Common myeloid progenitor, CD34-positive (primary cell): ENCODE results near the gene FCAR.
"Not testable (repeated sequence)": the region's sequence is repeated elsewhere in the genome, so short reads cannot be mapped to it uniquely, and the experiment has no call there.

ENCODE experiments used
- CTCF ChIA-PET: fragments of 350-600 bp; sonication (Branson Sonifier 250); formaldehyde crosslinking; loops from one replicate; lab custom pipeline; 2021; ENCODE audit warnings: antibody characterized with exemption; lab: Charles Lee
- POLR2A ChIA-PET: fragments of 350-600 bp; sonication (Branson Sonifier 250); formaldehyde crosslinking; loops from one replicate; lab custom pipeline; 2021; ENCODE audit warnings: antibody characterized with exemption; lab: Charles Lee
- DNase-seq, 3 donors: peaks; one replicate each; pipeline versions ENCODE4 v3.0.0 to v3.0.0-alpha.2; 2013
- H3K27ac ChIP-seq, 2 experiments: 1 replicate in 1 of 2; 2 replicates in 1 of 2; pipeline ENCODE4 v1.7.0; 2013; ENCODE audit warnings: inconsistent platforms in 2 of 2, low read length in 2 of 2, mild to moderate bottlenecking in 2 of 2, low read depth in 1 of 2, moderate library complexity in 1 of 2; ENCODE audit not compliant: severe bottlenecking in 2 of 2, insufficient read depth in 1 of 2, poor library complexity in 1 of 2
- H3K27me3 ChIP-seq, 5 experiments: replicated peaks in 2 of 5; 1 replicate in 3 of 5; 2 replicates in 2 of 5; pipeline versions ENCODE4 v1.6.1 to v1.7.0; 2013; ENCODE audit warnings: low read length in 4 of 5, mild to moderate bottlenecking in 2 of 5, moderate library complexity in 2 of 5, inconsistent platforms in 1 of 5; ENCODE audit not compliant: insufficient read depth in 5 of 5, control insufficient read depth in 4 of 5
- H3K36me3 ChIP-seq, 4 experiments: 1 replicate in 2 of 4; 2 replicates in 2 of 4; pipeline versions ENCODE4 v1.6.1 to v1.7.0; 2013; ENCODE audit warnings: low read length in 3 of 4, control low read depth in 1 of 4, mild to moderate bottlenecking in 1 of 4; ENCODE audit not compliant: control insufficient read depth in 4 of 4, insufficient read depth in 4 of 4
- H3K4me1 ChIP-seq, 4 experiments: 1 replicate in 3 of 4; 2 replicates in 1 of 4; pipeline versions ENCODE4 v1.6.1 to v1.7.1; 2013; ENCODE audit warnings: low read length in 3 of 4, mild to moderate bottlenecking in 3 of 4, control low read depth in 1 of 4, inconsistent platforms in 1 of 4, moderate library complexity in 1 of 4; ENCODE audit not compliant: control insufficient read depth in 4 of 4, insufficient read depth in 4 of 4; ENCODE audit errors: control extremely low read depth in 1 of 4
- H3K4me3 ChIP-seq, 7 experiments: 1 replicate in 4 of 7; 2 replicates in 3 of 7; pipeline versions ENCODE4 v1.5.1 to v1.7.0; 2013; ENCODE audit warnings: mild to moderate bottlenecking in 7 of 7, low read length in 6 of 7, moderate library complexity in 6 of 7, inconsistent platforms in 2 of 7, low read depth in 2 of 7, control low read depth in 1 of 7; ENCODE audit not compliant: insufficient read depth in 4 of 7, control insufficient read depth in 1 of 7; ENCODE audit errors: extremely low read depth in 1 of 7
- H3K9me3 ChIP-seq, 5 experiments: 1 replicate in 4 of 5; 2 replicates in 1 of 5; pipeline versions ENCODE4 v1.6.1 to v1.7.1; 2013; ENCODE audit warnings: low read length in 4 of 5, mild to moderate bottlenecking in 2 of 5, inconsistent platforms in 1 of 5, low read depth in 1 of 5, moderate library complexity in 1 of 5; ENCODE audit not compliant: control insufficient read depth in 4 of 5, insufficient read depth in 2 of 5; ENCODE audit errors: control extremely low read depth in 1 of 5
- WGBS: methylation state at CpG from one replicate; pipeline ENCODE4 v1.1.5; 2013; ENCODE audit not compliant: insufficient coverage; 5-methylcytosine and 5-hydroxymethylcytosine counted together

FCAR gene

DNA sequence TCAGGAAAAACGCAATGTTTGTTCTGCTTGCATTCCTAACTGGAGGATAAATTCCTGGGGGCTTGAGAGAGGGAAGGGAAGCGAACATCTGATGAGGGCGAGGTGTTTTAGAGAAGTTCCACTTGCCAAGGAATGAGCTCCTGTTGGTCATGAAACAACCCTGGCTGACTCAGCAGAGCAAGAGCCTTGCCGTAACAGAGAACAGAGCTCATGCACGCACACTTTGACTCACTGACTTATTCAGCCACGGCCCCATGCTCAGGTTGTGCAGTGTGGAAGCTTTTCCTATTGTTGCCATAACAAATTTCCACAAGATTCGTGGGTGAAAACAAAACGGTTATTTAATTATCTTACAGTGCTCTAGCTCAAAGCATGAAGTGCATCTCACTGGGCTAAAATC is 30.9 kb upstream of the FCAR start:
- DNase-seq, H3K27ac ChIP-seq, H3K4me1 ChIP-seq, H3K27me3 ChIP-seq, POLR2A ChIA-PET, CTCF ChIA-PET, H3K4me3 ChIP-seq, H3K9me3 ChIP-seq, H3K36me3 ChIP-seq: not testable (repeated sequence)
- WGBS, result 79% methylated on average over 3 of the region's 8 CpGs

DNA sequence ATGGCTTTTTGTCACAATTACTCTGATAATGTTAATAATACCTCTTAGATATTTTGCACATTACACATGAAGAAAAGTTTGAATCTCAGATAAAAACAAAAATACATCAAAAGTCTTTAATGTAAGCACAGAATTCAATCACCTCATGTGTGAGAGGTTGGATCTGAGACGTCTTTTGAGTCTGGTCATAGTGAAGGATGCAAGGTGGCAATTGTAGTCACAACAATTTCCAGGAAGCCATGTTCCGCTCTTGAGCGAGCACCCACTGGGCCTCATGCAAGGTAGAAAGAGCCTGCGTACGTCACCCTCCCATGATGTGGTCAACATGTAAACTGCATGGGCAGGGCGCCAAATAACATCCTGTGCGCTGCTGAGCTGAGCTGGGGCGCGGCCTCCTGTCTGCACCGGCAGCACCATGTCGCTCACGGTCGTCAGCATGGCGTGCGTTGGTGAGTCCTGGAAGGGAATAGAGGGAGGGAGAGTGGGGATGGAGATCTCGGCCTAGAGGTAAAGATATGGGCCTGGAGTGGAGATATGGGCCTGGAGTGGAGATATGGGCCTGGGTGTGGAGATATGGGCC is 23.9 kb upstream of the FCAR start, which contains the start of gene KIR3DL2:
TSS of gene KIR3DL2 (plus strand) at position 383 of the 580 bp plus-strand sequence. CDS start at position 416, 33 bp downstream.
- WGBS, result 87% methylated on average over 12 of the region's 16 CpGs
- H3K27me3 ChIP-seq, POLR2A ChIA-PET, H3K36me3 ChIP-seq, H3K4me1 ChIP-seq, H3K9me3 ChIP-seq, H3K27ac ChIP-seq, H3K4me3 ChIP-seq, CTCF ChIA-PET, DNase-seq: not testable (repeated sequence)

DNA sequence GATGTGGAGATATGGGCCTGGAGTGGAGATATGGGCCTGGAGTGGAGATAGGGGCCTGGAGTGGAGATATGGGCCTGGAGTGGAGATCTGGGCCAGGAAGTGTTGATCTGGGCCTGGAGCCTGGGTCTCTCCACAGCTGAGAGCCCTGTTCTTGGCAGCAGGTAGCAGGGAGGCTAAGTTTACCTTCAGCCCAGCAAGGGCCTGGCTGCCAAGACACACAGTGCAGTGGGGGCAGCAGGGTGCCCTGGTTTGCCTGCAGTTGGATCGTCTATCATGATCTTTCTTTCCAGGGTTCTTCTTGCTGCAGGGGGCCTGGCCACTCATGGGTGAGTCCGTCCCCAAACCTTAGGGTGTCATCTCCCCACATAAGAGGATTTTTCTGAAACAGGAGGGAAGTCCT is 23.1 kb upstream of the FCAR start:
- POLR2A ChIA-PET, result no interaction called here
- H3K9me3 ChIP-seq, result no peaks in the 10 kb centered on the region
- CTCF ChIA-PET, result no interaction called here
- H3K4me1 ChIP-seq, result peaks cover 0 to 10% (median 0%) of the 10 kb centered on the region in 4 experiments
- no peak for DNase-seq
- 80% methylated on average over 1 of the region's 2 CpGs for WGBS
- no peak overlapping the region for H3K4me3 ChIP-seq
- peaks cover 0 to 11% (median 0%) of the 10 kb centered on the region in 5 experiments for H3K27me3 ChIP-seq
- H3K36me3 ChIP-seq, result no peaks in the 10 kb centered on the region
- no peak overlapping the region for H3K27ac ChIP-seq

DNA sequence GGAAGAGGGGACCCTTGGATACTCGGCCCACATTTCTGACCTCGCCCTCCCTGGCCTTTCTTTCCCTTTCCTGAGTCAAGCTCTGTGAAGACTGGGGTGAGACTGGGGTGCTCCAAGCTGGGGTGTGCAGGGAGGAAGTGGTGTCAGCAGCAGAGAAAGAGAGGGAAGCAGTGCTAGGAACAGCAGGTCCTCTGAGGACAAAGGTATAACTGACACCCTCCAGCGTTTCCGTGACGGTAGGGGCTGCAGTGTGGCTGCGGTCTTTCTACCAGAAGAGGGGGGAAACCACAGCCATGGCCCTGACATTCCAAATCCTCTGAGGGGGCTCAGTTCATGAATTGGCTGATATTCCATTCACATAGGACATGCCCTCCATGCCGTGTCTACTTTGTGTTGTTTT is 22.7 kb upstream of the FCAR start:
- WGBS, result 85% methylated on average over 5 of the region's 7 CpGs
- DNase-seq, result peak in 2 of 3 donors; percentile 5 to 35
- ChIA-PET POLR2A (no interaction called here), CTCF (no interaction called here)
- no peak overlapping the region for H3K4me3 ChIP-seq
- peaks cover 0 to 11% (median 0%) of the 10 kb centered on the region in 5 experiments for H3K27me3 ChIP-seq
- no peaks in the 10 kb centered on the region for H3K9me3 ChIP-seq
- H3K4me1 ChIP-seq, result peaks cover 0 to 10% (median 0%) of the 10 kb centered on the region in 4 experiments
- H3K27ac ChIP-seq, result no peak overlapping the region
- H3K36me3 ChIP-seq, result no peaks in the 10 kb centered on the region

DNA sequence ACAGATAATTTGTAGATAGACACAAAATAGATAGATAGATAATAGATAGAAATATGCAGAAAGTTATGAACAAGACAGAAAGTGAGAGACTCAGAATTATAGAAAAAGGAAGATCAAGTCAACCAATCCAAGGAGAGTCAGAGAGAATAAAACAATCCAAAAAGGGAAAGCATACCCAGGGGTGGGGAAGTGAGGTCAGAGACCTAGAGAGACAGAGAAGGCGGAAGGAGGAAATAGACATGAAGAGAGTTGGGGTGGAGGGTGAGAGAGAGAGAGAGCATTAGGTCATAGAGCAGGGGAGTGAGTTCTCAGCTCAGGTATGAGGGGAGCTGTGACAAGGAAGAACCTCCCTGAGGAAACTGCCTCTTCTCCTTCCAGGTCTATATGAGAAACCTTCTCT is 18.8 kb upstream of the FCAR start:
- POLR2A ChIA-PET, H3K27ac ChIP-seq: not testable (repeated sequence)
- WGBS, result no CpG with 5 or more reads among the region's 1 CpG

DNA sequence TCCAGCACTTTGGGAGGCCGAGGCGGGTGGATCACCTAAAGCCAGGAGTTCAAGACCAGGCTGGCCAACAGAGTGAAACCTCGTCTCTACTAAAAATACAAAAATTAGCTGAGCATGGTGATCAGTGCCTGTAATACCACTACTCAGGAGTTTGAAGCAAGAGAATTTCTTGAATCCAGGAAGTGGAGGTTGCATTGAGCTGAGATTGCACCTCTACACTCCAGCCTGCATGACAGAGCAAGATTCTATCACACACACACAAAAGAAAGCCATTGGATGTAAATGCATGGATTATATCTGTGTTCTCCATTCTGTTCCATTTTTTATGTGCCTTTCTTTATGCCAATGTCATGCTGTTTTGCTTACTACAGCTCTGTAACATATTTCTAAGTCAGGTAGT is 15.6 kb upstream of the FCAR start:
- DNase-seq, H3K4me3 ChIP-seq, CTCF ChIA-PET, H3K4me1 ChIP-seq, POLR2A ChIA-PET, H3K36me3 ChIP-seq, H3K27ac ChIP-seq, H3K9me3 ChIP-seq: not testable (repeated sequence)
- peaks cover 0 to 24% (median 0%) of the 10 kb centered on the region in 5 experiments for H3K27me3 ChIP-seq
- WGBS, result no CpG with 5 or more reads among the region's 3 CpGs

More for the DNA sequence above, 18.8 kb upstream of the FCAR start:
- H3K9me3 ChIP-seq, H3K36me3 ChIP-seq, H3K4me3 ChIP-seq, CTCF ChIA-PET, H3K4me1 ChIP-seq, DNase-seq: not testable (repeated sequence)
- peaks cover 0 to 17% (median 0%) of the 10 kb centered on the region in 5 experiments for H3K27me3 ChIP-seq

DNA sequence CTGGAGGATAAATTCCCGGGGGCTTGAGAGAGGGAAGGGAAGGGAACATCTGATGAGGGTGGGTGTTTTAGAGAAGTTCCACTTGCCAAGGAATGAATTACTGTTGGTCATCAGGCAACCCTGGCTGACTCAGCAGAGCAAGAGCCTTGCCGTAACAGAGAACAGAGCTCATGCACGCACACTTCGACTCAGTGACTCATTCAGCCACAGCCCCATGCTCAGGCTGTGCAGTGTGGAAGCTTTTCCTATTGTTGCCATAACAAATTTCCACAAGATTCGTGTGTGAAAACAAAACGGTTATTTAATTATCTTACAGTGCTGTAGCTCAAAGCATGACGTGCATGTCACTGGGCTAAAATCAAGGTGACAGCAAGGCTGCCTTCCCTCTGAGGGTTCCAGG is 14.6 kb upstream of the FCAR start:
- DNase-seq, result peak in 2 of 3 donors; percentile 55 to 75
- WGBS, result 80% methylated on average over 4 of the region's 7 CpGs
- H3K27ac ChIP-seq, H3K4me1 ChIP-seq, H3K4me3 ChIP-seq, H3K9me3 ChIP-seq, H3K36me3 ChIP-seq, POLR2A ChIA-PET, CTCF ChIA-PET: not testable (repeated sequence)
- peaks cover 0 to 21% (median 0%) of the 10 kb centered on the region in 5 experiments for H3K27me3 ChIP-seq
